Measurements from ENCODE around the gene INPP5J. TPM values are rescaled to one million over a fixed set of nuclear protein-coding genes. Genes with fewer than 3 reads are reported as not detected.

Gene INPP5J
- total RNA-seq, 1 experiment from 2014 or later = 4.6 TPM

DNA sequence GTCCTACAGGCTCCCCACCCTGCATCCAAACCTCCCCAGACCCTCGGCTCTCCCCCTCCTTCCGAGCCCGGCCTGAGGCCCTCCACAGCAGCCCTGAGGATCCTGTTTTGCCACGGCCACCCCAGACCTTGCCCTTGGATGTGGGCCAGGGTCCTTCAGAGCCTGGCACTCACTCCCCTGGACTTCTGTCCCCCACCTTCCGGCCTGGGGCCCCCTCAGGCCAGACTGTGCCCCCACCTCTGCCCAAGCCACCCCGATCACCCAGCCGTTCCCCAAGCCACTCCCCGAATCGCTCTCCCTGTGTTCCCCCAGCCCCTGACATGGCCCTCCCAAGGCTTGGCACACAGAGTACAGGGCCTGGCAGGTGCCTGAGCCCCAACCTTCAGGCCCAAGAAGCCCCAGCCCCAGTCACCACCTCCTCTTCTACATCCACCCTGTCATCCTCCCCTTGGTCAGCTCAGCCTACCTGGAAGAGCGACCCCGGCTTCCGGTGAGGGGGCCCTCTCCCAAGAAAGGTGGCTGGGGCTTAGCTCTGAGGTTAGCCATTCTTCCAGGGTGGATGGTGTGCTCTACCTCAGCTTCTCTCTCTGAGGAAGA, 2.9 kb downstream of the INPP5J start:
- no peaks in the 10 kb centered on the region for H3K36me3 ChIP-seq (ENCODE audit: insufficient read depth, low read length, poor library complexity, severe bottlenecking)
- POLR2A ChIA-PET (ENCODE audit: low non-redundant PET) = no interaction called here
- H3K27ac ChIP-seq (ENCODE audit: low read depth, low read length, poor library complexity, severe bottlenecking) = no peak overlapping the region
- H3K4me1 ChIP-seq (ENCODE audit: insufficient read depth, low read length, poor library complexity, severe bottlenecking) = peaks cover 9% of the 10 kb centered on the region
- H3K4me3 ChIP-seq (ENCODE audit: low read depth, low read length, poor library complexity, severe bottlenecking) = no peak overlapping the region
- H3K27me3 ChIP-seq (replicated peaks; ENCODE audit: insufficient read depth, low read depth, low read length, poor library complexity) = no peaks in the 10 kb centered on the region
- H3K9me3 ChIP-seq (ENCODE audit: low read depth, low read length, poor library complexity, severe bottlenecking) = no peaks in the 10 kb centered on the region
- no peak for TF ChIP-seq CTCF (conservative IDR thresholded peaks at IDR 0.05; ENCODE audit: low read depth, low read length)
- no peak for TF ChIP-seq EZH2 (IDR thresholded peaks at IDR 0.05; ENCODE audit: borderline replicate concordance, low read depth, low read length, poor library complexity, severe bottlenecking)
- DNase-seq (ENCODE audit: low spot score) = no peak
- no TSS peak for BruUV-seq (replicated peaks)
- intact Hi-C loops (cut with micrococcal nuclease; ENCODE audit: unreplicated experiment) = no loop called here
- CTCF ChIA-PET = no interaction called here

GRCh38 chr22:31126128-31126868, 3.5 kb downstream of the INPP5J start:
- DNase-seq (ENCODE audit: low spot score) = no peak
- ChIA-PET CTCF (no interaction called here), POLR2A (ENCODE audit: low non-redundant PET) (no interaction called here)
- TF ChIP-seq EZH2 (IDR thresholded peaks at IDR 0.05; ENCODE audit: borderline replicate concordance, low read depth, low read length, poor library complexity, severe bottlenecking) (no peak), CTCF (conservative IDR thresholded peaks at IDR 0.05; ENCODE audit: low read depth, low read length) (no peak)
- Histone ChIP-seq H3K4me3 (ENCODE audit: low read depth, low read length, poor library complexity, severe bottlenecking) (no peak overlapping the region), H3K27ac (ENCODE audit: low read depth, low read length, poor library complexity, severe bottlenecking) (no peak overlapping the region), H3K27me3 (replicated peaks; ENCODE audit: insufficient read depth, low read depth, low read length, poor library complexity) (no peaks in the 10 kb centered on the region), H3K9me3 (ENCODE audit: low read depth, low read length, poor library complexity, severe bottlenecking) (no peaks in the 10 kb centered on the region), H3K4me1 (ENCODE audit: insufficient read depth, low read length, poor library complexity, severe bottlenecking) (peaks cover 9% of the 10 kb centered on the region), H3K36me3 (ENCODE audit: insufficient read depth, low read length, poor library complexity, severe bottlenecking) (no peaks in the 10 kb centered on the region)
- BruUV-seq (replicated peaks) = no TSS peak
- intact Hi-C loops (cut with micrococcal nuclease; ENCODE audit: unreplicated experiment) = no loop called here

DNA sequence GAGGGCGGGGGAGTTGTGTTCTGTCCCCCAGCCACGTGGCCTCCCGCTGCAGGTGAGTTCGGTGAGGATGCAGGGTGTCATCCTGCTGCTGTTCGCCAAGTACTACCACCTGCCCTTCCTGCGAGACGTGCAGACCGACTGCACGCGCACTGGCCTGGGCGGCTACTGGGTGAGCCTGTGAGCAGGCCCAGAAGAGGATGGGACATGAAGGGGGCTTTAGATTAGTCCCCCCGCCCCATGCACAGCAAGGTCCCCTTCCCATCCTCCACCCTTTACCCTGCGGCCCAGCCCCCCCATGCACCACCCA, 4.1 kb downstream of the INPP5J start:
- no peak overlapping the region for H3K27ac ChIP-seq (ENCODE audit: low read depth, low read length, poor library complexity, severe bottlenecking)
- TF ChIP-seq CTCF (conservative IDR thresholded peaks at IDR 0.05; ENCODE audit: low read depth, low read length) (no peak), EZH2 (IDR thresholded peaks at IDR 0.05; ENCODE audit: borderline replicate concordance, low read depth, low read length, poor library complexity, severe bottlenecking) (no peak)
- no TSS peak for BruUV-seq (replicated peaks)
- H3K4me3 ChIP-seq (ENCODE audit: low read depth, low read length, poor library complexity, severe bottlenecking) = no peak overlapping the region
- no peak for DNase-seq (ENCODE audit: low spot score)
- ChIA-PET CTCF (no interaction called here), POLR2A (ENCODE audit: low non-redundant PET) (no interaction called here)
- intact Hi-C loops (cut with micrococcal nuclease; ENCODE audit: unreplicated experiment) = no loop called here
- no peaks in the 10 kb centered on the region for H3K27me3 ChIP-seq (replicated peaks; ENCODE audit: insufficient read depth, low read depth, low read length, poor library complexity)
- H3K9me3 ChIP-seq (ENCODE audit: low read depth, low read length, poor library complexity, severe bottlenecking) = no peaks in the 10 kb centered on the region
- H3K4me1 ChIP-seq (ENCODE audit: insufficient read depth, low read length, poor library complexity, severe bottlenecking) = peaks cover 9% of the 10 kb centered on the region
- no peaks in the 10 kb centered on the region for H3K36me3 ChIP-seq (ENCODE audit: insufficient read depth, low read length, poor library complexity, severe bottlenecking)

All from A673 (cell line).